Cardiac fibroblast (primary cell): ENCODE measurements around the gene WNK2.

Experiments
- DNase-seq, 2 donors: peaks; one replicate each; pipeline versions ENCODE4 v3.0.0 to v3.0.0-alpha.2; 2010; ENCODE audit warnings: low read depth in 2 of 2
- H3K4me3 ChIP-seq, 2 donors: replicated peaks in 1 of 2; 1 replicate in 1 of 2; 2 replicates in 1 of 2; pipeline ENCODE4 v1.5.1; 2011; ENCODE audit warnings: low read depth in 2 of 2, low read length in 2 of 2, mild to moderate bottlenecking in 2 of 2, moderate library complexity in 1 of 2
- TF ChIP-seq, protein P1 (sequence below): IDR thresholded peaks from one replicate; pipeline ENCODE4 v1.5.1; 2011; ENCODE audit warnings: low read depth, mild to moderate bottlenecking, low read length, inconsistent platforms

The WNK2 gene

DNA sequence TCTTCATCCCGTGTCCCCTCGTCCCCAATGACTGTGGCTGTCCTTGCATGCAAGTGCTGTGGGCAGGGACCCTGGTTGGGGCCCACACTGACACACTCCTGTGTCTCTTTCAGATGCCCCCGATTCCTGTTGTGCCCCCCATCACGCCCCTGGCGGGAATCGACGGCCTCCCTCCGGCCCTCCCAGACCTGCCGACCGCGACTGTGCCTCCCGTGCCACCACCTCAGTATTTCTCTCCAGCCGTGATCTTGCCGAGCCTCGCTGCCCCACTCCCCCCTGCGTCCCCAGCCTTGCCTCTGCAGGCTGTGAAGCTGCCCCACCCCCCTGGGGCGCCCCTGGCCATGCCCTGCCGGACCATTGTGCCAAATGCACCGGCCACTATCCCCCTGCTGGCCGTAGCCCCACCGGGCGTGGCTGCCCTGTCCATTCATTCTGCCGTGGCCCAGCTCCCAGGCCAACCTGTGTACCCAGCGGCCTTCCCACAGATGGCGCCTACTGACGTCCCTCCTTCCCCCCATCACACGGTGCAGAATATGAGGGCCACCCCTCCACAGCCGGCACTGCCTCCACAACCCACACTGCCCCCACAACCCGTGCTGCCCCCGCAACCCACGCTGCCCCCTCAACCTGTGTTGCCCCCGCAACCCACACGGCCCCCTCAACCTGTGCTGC, 75.0 kb downstream of the WNK2 start:
- TF ChIP-seq, protein P1, sequence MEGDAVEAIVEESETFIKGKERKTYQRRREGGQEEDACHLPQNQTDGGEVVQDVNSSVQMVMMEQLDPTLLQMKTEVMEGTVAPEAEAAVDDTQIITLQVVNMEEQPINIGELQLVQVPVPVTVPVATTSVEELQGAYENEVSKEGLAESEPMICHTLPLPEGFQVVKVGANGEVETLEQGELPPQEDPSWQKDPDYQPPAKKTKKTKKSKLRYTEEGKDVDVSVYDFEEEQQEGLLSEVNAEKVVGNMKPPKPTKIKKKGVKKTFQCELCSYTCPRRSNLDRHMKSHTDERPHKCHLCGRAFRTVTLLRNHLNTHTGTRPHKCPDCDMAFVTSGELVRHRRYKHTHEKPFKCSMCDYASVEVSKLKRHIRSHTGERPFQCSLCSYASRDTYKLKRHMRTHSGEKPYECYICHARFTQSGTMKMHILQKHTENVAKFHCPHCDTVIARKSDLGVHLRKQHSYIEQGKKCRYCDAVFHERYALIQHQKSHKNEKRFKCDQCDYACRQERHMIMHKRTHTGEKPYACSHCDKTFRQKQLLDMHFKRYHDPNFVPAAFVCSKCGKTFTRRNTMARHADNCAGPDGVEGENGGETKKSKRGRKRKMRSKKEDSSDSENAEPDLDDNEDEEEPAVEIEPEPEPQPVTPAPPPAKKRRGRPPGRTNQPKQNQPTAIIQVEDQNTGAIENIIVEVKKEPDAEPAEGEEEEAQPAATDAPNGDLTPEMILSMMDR = no peak
- DNase-seq = no peak
- no peak overlapping the region for H3K4me3 ChIP-seq

- no peak for DNase-seq
- TF ChIP-seq, protein P1 = no peak
- H3K4me3 ChIP-seq = no peak overlapping the region
Measured at GRCh38 chr9:93259490-93260262, 75.7 kb downstream of the WNK2 start.

DNA sequence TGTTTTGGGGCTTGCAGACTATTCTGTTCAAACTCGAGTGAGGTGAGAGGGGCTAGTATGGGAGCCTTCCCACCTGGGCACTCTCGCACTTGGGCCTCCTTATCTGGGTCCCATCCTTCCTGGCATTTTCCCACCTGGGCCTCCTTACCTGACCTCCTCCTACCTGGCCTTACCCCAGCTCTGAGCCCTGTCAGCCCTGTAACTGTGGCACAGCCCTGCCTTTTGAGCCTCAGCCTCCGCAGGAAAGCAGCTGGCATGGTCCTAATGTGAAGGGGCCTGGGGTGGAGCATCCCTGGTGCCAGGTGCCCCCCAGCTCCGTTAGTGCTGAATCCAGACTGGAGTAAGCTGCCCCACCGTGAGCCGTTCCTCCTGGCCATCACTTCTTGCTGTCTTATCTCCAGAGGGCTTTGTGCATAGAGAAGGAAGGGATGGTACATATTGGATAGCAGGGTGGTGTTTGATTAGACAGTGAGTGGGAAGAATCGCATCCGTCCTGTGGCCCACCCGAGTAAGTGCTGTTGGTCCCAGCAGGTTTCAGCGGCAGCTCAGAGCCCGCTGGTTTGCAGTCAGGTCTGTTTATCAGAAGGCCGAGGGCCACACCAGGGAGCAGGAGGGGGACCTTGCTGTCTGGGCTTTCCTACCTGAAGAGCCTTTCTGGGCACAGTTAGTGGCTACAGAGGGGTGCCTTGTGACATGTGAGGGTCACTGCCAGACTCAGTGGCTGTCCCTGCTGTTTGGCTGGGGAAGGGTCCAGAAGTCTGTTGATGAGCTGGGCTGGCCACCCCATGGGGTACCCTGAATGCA, 76.5 kb downstream of the WNK2 start:
- H3K4me3 ChIP-seq = no peak overlapping the region
- TF ChIP-seq, protein P1 = no peak
- DNase-seq = no peak

- DNase-seq = no peak
- no peak overlapping the region for H3K4me3 ChIP-seq
Measured at GRCh38 chr9:93261281-93261680, 77.3 kb downstream of the WNK2 start.

GRCh38 chr9:93261735-93262523, 78.0 kb downstream of the WNK2 start:
- H3K4me3 ChIP-seq = no peak overlapping the region

More at GRCh38 chr9:93261281-93261680, 77.3 kb downstream of the WNK2 start:
- TF ChIP-seq, protein P1 = no peak

More at GRCh38 chr9:93261735-93262523, 78.0 kb downstream of the WNK2 start:
- TF ChIP-seq, protein P1 = no peak
- no peak for DNase-seq
